ENCODE data around the gene SMAD3. TPM values are rescaled to one million over a fixed set of nuclear protein-coding genes. Genes with fewer than 3 reads are reported as not detected.

Gene SMAD3
- total RNA-seq, 1 donor from 2014 or later, result 12.5 TPM

DNA sequence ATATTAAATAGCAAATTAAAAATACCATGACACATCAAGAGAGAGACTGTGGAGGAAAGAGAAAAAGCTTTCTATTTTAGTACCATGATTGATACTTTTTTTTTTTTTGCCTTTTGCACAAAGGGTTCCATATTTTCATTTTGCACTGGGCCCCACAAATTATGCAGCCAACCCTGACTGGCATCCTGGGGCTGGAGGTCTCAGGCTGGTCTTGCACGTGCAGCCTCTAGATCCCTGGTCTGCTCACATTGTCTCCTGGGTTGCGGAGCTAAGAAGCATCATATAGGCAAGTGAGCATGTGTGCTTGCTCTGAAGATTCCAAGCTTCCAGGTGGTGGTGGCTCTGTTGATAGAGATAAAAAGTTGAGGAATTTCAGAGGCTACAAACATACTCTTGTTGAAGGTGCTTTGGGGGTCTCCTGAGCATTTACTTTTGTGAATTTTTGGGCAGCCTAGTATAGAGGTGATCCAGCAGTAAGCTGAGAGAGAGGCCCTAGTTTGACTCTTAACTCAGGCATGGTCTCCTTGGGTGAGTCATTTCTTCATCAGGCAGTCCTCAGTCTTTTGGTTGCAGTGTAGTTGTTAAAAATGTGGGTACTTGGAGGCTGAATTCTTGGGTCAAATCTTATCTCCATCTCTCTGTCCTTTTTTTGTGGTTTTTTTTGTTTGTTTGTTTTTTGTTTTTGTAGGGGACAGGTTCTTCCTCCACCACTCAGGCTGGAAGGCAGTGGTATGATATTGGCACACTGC is 31.3 kb downstream of the SMAD3 start:
- TF ChIP-seq EZH2 (IDR thresholded peaks at IDR 0.05) (no peak), EZH2phosphoT487 (IDR thresholded peaks at IDR 0.05) (no peak)
- TF ChIP-seq, protein P1, sequence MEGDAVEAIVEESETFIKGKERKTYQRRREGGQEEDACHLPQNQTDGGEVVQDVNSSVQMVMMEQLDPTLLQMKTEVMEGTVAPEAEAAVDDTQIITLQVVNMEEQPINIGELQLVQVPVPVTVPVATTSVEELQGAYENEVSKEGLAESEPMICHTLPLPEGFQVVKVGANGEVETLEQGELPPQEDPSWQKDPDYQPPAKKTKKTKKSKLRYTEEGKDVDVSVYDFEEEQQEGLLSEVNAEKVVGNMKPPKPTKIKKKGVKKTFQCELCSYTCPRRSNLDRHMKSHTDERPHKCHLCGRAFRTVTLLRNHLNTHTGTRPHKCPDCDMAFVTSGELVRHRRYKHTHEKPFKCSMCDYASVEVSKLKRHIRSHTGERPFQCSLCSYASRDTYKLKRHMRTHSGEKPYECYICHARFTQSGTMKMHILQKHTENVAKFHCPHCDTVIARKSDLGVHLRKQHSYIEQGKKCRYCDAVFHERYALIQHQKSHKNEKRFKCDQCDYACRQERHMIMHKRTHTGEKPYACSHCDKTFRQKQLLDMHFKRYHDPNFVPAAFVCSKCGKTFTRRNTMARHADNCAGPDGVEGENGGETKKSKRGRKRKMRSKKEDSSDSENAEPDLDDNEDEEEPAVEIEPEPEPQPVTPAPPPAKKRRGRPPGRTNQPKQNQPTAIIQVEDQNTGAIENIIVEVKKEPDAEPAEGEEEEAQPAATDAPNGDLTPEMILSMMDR (IDR thresholded peaks at IDR 0.05), result no peak
- Mint-ChIP-seq H3K36me3 (peaks cover 17% of the 10 kb centered on the region), H3K4me3 (no peak overlapping the region), H3K27me3 (ENCODE audit: insufficient read depth, low read depth) (no peaks in the 10 kb centered on the region), H3K4me1 (peaks cover 45% of the 10 kb centered on the region), H3K9me3 (no peaks in the 10 kb centered on the region), H3K27ac (peak overlapping the region; percentile 12)
- no peak for DNase-seq (ENCODE audit: low spot score)
- peaks cover 36% of the 10 kb centered on the region for H3K4me1 ChIP-seq
- no peak overlapping the region for H3K4me3 ChIP-seq
- no peaks in the 10 kb centered on the region for H3K36me3 ChIP-seq
- H3K9me3 ChIP-seq (ENCODE audit: low read depth), result no peaks in the 10 kb centered on the region
- H3K79me2 ChIP-seq (ENCODE audit: low read depth), result peaks cover 72% of the 10 kb centered on the region
- H3K9ac ChIP-seq, result no peak overlapping the region
- H3K27me3 ChIP-seq, result no peaks in the 10 kb centered on the region
- H3F3A ChIP-seq (ENCODE audit: low read depth), result peaks cover 14% of the 10 kb centered on the region
- no peak overlapping the region for H3K27ac ChIP-seq
- no peak overlapping the region for H2AFZ ChIP-seq (replicated peaks)
- H4K20me1 ChIP-seq (ENCODE audit: low read depth), result peaks cover 54% of the 10 kb centered on the region
- no peak overlapping the region for H3K4me2 ChIP-seq

DNA sequence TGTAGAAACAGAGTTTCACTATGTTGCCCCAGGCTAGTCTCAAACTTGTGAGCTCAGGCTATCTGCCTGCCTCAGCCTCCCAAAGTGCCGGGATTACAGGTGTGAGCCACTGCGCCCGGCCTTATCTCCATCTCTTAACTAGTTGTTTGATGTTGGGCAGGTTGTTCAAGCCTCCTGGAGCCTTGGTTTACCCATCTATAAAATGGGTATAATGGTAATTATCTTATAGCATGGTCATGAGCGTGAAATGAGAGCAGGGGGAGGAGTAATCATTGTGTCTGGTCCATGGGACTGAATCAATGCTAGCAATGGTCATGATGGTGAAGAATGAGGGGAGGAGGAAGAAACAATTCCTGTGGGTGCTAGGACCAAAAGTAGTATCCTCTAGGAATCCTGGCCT is 32.0 kb downstream of the SMAD3 start:
- no peak overlapping the region for H2AFZ ChIP-seq (replicated peaks)
- H3K36me3 Mint-ChIP-seq, result peaks cover 17% of the 10 kb centered on the region
- peaks cover 29% of the 10 kb centered on the region for H3K4me1 ChIP-seq
- H3K27me3 Mint-ChIP-seq (ENCODE audit: insufficient read depth, low read depth), result no peaks in the 10 kb centered on the region
- H3K9me3 Mint-ChIP-seq, result no peaks in the 10 kb centered on the region
- no peak overlapping the region for H3K4me2 ChIP-seq
- H3K9me3 ChIP-seq (ENCODE audit: low read depth), result no peaks in the 10 kb centered on the region
- H3F3A ChIP-seq (ENCODE audit: low read depth), result peaks cover 9% of the 10 kb centered on the region
- no peak overlapping the region for H3K9ac ChIP-seq
- no peak overlapping the region for H3K27ac Mint-ChIP-seq
- H3K4me3 ChIP-seq, result no peak overlapping the region
- H3K4me3 Mint-ChIP-seq, result no peak overlapping the region
- H4K20me1 ChIP-seq (ENCODE audit: low read depth), result peaks cover 51% of the 10 kb centered on the region
- no peak overlapping the region for H3K27ac ChIP-seq
- H3K27me3 ChIP-seq, result no peaks in the 10 kb centered on the region
- H3K79me2 ChIP-seq (ENCODE audit: low read depth), result peaks cover 72% of the 10 kb centered on the region
- no peak for DNase-seq (ENCODE audit: low spot score)
- TF ChIP-seq EZH2phosphoT487 (IDR thresholded peaks at IDR 0.05) (no peak), EZH2 (IDR thresholded peaks at IDR 0.05) (no peak)
- TF ChIP-seq, protein P1 (IDR thresholded peaks at IDR 0.05), result no peak
- peaks cover 38% of the 10 kb centered on the region for H3K4me1 Mint-ChIP-seq
- no peaks in the 10 kb centered on the region for H3K36me3 ChIP-seq

DNA sequence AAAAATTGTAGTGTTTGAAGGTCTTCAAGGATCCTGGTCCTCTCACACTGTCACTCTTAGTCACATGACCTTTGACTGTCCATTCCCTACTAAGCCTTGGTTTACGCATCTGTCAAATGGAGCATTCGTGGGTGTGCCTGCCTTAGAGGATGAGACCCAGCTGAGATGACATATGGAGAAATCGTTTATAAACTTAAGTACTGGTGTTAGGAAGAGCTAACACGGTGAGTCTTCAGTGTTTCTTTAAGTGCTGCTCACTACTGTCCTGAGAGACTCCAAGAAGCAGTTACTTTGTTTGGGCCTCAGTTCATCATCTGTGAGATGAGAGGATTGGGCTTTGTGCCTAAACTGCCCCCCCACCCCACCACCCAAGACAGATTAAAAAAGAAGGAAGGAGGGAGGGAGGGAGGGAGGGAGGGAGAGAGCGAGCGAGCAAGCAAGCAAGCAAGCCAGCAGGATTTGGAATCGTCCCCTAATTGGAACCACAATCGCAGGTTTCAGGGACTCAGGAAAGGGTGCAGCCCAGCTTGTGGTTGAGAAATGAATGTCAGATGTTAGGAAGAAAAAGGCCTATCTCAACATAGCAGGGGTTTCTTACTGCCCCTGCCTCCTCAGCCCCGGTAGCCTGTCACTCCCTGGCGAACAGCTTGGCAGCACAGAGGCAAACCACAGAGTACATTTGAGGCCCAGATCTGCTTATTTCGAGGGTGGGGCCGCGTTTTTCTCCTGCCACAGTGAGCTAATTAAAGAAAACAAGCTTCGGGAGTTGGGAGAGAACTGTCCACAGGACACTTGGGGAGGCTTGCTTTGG is 32.7 kb downstream of the SMAD3 start:
- Mint-ChIP-seq H3K4me3 (no peak overlapping the region), H3K27me3 (ENCODE audit: insufficient read depth, low read depth) (no peaks in the 10 kb centered on the region), H3K4me1 (peaks cover 31% of the 10 kb centered on the region), H3K9me3 (no peaks in the 10 kb centered on the region), H3K36me3 (peaks cover 21% of the 10 kb centered on the region), H3K27ac (peak overlapping the region; percentile 80)
- peaks cover 46% of the 10 kb centered on the region for H4K20me1 ChIP-seq (ENCODE audit: low read depth)
- peak overlapping the region; percentile 38 for H3K4me2 ChIP-seq
- no peak overlapping the region for H3K9ac ChIP-seq
- no peak for DNase-seq (ENCODE audit: low spot score)
- TF ChIP-seq EZH2 (IDR thresholded peaks at IDR 0.05) (no peak), EZH2phosphoT487 (IDR thresholded peaks at IDR 0.05) (no peak)
- TF ChIP-seq, protein P1 (IDR thresholded peaks at IDR 0.05), result no peak
- H3K4me1 ChIP-seq, result peaks cover 22% of the 10 kb centered on the region
- H2AFZ ChIP-seq (replicated peaks), result no peak overlapping the region
- H3K4me3 ChIP-seq, result no peak overlapping the region
- H3K27me3 ChIP-seq, result no peaks in the 10 kb centered on the region
- H3K27ac ChIP-seq, result no peak overlapping the region
- no peaks in the 10 kb centered on the region for H3K9me3 ChIP-seq (ENCODE audit: low read depth)
- H3F3A ChIP-seq (ENCODE audit: low read depth), result peaks cover 9% of the 10 kb centered on the region
- H3K36me3 ChIP-seq, result no peaks in the 10 kb centered on the region
- peaks cover 66% of the 10 kb centered on the region for H3K79me2 ChIP-seq (ENCODE audit: low read depth)
